Esophagus (tissue), 2 donors: Measurements from ENCODE around the gene SPDYE16. TPM values are rescaled to one million over a fixed set of nuclear protein-coding genes. Genes with fewer than 3 reads are reported as not detected.
"Not testable (repeated sequence)": the region's sequence is repeated elsewhere in the genome, so short reads cannot be mapped to it uniquely, and the experiment has no call there.

Experiments used
- H3K27ac ChIP-seq, 2 donors: one replicate each; pipeline ENCODE4 v1.5.1; 2013; ENCODE audit warnings: low read depth in 2 of 2, mild to moderate bottlenecking in 2 of 2, inconsistent platforms in 1 of 2, low read length in 1 of 2, moderate library complexity in 1 of 2
- H3K27me3 ChIP-seq, 2 donors: one replicate each; pipeline ENCODE4 v1.6.1; 2013; ENCODE audit warnings: low read length in 2 of 2, control low read depth in 1 of 2, mild to moderate bottlenecking in 1 of 2; ENCODE audit not compliant: insufficient read depth in 2 of 2, control insufficient read depth in 1 of 2
- H3K36me3 ChIP-seq, 2 donors: one replicate each; pipeline ENCODE4 v1.6.1; 2013; ENCODE audit warnings: low read length in 1 of 2; ENCODE audit not compliant: control insufficient read depth in 2 of 2, insufficient read depth in 2 of 2
- H3K4me1 ChIP-seq, 2 donors: one replicate each; pipeline ENCODE4 v1.6.1; 2013; ENCODE audit warnings: low read length in 1 of 2; ENCODE audit not compliant: control insufficient read depth in 2 of 2, insufficient read depth in 2 of 2
- H3K4me3 ChIP-seq, 2 donors: one replicate each; pipeline ENCODE4 v1.5.1; 2013; ENCODE audit warnings: low read length in 2 of 2, mild to moderate bottlenecking in 2 of 2, low read depth in 1 of 2, moderate library complexity in 1 of 2
- H3K9me3 ChIP-seq, 2 donors: one replicate each; pipeline ENCODE4 v1.6.1; 2013; ENCODE audit warnings: mild to moderate bottlenecking in 2 of 2, low read depth in 1 of 2, low read length in 1 of 2, moderate library complexity in 1 of 2; ENCODE audit not compliant: control insufficient read depth in 2 of 2, insufficient read depth in 1 of 2
- WGBS, 2 donors: extraction: QIAGEN DNeasy Blood & Tissue Kit; methylation state at CpG; one replicate each; pipeline ENCODE4 v1.1.7; 2013; 5-methylcytosine and 5-hydroxymethylcytosine counted together
- polyA plus RNA-seq, 2 donors: library from polyadenylated mRNA; stranded (reverse); fragments of 200-250 nt; gene quantifications; one replicate each; pipeline ENCODE4 v1.2.3, GENCODE V29; 2013
- donor health status: healthy with polysubstance abuse.
- donor health status: Bipolar disorder and iron deficiency.

Gene SPDYE16
- polyA plus RNA-seq, 2 donors, result 0.05 to 0.08 TPM

DNA sequence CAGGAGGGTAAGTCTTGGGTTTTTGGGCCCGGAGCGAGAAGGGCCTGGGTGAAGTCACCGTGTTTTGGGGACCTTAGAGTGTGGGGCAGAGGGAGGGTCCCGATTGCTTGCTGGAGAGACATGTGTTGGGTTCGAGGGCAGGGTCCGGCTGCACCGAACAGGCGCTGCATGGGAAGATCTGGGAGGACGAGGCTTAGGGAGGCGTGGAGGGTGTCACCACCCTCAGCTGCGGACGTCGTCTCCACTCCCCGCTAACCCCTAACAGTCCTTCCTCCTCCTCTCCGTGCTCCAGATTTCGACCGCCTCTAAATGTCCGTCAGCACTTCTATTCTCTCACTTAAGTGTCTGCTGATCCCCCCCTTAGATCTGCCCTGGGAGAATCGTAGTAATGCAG lies 6.8 kb upstream of the SPDYE16 start:
- WGBS, 2 donors, result 0 to 1% methylated on average over 17 to 19 of the region's 19 CpGs
- Histone ChIP-seq H3K4me3 (peak overlapping the region; percentile 87), H3K27ac (peak overlapping the region; percentile 76 to 84)

DNA sequence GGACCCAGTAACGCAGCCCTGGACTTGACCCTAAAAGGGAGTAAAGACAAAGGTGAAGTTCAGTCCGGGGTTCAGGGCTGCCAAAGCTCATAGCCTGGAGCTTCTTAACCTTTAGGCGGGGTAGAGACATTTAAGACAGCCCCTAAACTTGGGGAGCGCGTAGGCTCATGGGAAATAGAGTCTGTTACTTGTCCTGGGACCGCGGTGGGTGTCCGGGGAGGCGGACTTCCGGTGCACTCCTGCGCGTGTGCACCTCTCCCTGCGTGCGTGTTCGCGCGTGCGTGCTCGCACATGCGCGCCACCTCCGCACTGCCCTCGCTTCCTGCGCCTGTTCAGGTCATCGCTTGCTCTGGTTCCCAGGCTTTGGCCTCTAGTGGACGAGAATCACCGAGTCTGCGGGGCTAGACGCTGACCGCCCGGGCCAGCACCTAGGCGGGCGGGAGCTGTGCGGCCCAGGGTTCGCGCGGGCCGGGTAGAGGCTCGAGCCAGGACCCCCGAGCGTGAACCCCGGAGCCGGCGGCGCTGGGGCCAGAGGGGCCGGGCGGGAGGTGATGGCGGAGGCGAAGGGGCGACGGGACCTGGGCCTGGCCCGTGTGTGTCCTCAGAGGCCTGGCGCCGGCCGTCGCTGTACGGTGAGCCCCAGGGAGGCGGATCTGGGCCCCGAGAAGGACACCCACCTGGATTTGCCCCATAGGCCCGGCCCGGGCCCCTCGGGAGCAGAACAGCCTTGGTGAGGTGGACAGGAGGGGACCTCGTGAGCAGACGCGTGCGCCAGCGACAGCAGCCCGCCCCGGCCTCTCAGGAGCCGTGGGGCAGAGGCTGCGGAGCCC lies 6.1 kb upstream of the SPDYE16 start:
- H3K36me3 ChIP-seq, H3K9me3 ChIP-seq, H3K27me3 ChIP-seq, H3K4me1 ChIP-seq: not testable (repeated sequence)
- H3K27ac ChIP-seq, result peak overlapping the region; percentile 76 to 84
- 0 to 1% methylated on average over 68 to 71 of the region's 71 CpGs for WGBS, 2 donors
- H3K4me3 ChIP-seq, result peak overlapping the region; percentile 87

More for the DNA sequence above, 6.8 kb upstream of the SPDYE16 start:
- H3K9me3 ChIP-seq, H3K27me3 ChIP-seq, H3K4me1 ChIP-seq, H3K36me3 ChIP-seq: not testable (repeated sequence)

DNA sequence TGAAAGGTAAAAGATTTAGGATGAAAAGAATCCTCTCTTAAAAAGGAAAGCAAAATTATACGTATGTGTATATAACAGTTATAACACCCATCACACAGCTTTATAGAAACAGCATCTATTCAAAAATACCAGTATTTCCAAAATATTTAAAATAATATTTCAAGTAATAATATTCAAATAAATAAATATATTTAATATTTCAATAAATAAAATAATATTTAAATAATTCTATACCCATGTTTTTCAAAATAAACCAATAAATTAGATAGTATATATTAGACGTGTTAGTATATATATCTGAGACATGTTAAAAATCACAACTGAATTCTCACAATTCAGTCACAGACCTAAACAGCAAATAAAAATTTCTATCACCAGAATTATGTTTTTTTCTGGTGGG lies 11.5 kb downstream of the SPDYE16 start:
- WGBS, 2 donors, result 79 to 93% methylated on average over 2 of the region's 2 CpGs
- not testable (repeated sequence) for H3K36me3 ChIP-seq, H3K27ac ChIP-seq, H3K9me3 ChIP-seq, H3K4me1 ChIP-seq, H3K4me3 ChIP-seq, H3K27me3 ChIP-seq

DNA sequence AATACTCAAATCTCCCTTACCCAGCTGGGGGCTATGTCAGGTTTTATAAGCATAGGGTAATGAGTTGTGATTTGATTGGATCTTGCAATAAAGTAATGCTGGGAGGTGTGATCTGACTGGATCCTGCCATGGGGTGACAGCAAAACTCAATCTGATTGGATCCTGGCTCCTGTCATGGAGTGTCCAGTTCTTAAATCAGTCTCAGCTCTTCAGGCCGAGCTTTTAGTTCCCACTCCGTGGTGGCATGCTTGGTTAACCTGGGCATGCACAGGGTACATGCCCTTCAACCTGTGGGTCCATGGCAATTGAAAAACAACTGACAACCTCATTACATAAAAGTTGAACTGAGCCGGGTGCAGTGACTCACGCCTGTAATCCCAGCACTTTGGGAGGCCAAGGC lies 16.9 kb downstream of the SPDYE16 start:
- WGBS, 2 donors, result 85 to 86% methylated on average over 2 of the region's 4 CpGs
- H3K4me1 ChIP-seq, H3K27ac ChIP-seq, H3K36me3 ChIP-seq, H3K27me3 ChIP-seq, H3K9me3 ChIP-seq, H3K4me3 ChIP-seq: not testable (repeated sequence)

DNA sequence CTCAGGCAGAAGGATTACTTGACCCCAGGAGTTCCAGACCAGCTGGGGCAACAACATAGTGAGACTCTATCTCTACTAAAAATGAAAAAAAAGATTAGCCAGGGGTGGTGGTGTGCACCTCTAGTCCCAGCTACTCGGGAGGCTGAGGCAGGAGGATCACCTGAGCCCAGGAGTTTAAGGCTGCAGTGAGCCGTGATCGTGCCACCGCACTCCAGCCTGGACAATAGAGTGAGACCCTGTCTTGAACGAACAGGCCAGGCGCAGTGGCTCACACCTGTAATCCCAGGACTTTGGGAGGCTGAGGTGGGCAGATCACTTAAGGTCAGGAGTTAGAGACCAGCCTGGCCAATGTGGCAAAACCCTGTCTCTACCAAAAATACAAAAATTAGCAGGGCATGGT lies 26.2 kb downstream of the SPDYE16 start:
- H3K9me3 ChIP-seq, H3K36me3 ChIP-seq, H3K4me3 ChIP-seq, H3K27me3 ChIP-seq, H3K27ac ChIP-seq, H3K4me1 ChIP-seq: not testable (repeated sequence)
- 91 to 96% methylated on average over 6 of the region's 6 CpGs for WGBS, 2 donors

DNA sequence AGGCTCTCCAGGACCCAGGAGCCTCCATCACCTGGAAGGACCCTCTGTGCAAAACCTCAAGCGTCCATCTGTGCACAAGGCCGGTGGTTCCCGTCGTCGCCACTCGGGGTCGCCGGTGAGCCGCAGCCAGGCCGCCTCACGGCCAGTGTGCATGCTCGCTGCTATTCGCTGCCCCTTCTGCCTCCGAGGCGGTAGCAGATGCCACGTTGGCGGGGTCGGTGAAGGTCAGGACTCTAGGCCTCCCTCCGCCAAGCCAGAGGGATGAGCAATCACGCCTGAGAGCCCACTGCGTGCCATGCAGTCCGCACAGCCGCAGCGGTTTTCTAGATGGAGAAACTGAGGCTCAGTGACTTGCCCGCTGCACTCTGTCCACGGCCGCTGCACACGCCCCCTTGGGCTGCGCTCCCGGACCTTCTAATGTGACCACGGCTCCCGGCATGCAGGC lies 27.1 kb downstream of the SPDYE16 start:
- peaks cover 0 to 5% of the 10 kb centered on the region in 2 donors for H3K4me1 ChIP-seq
- H3K36me3 ChIP-seq, result peaks cover 0 to 2% of the 10 kb centered on the region in 2 donors
- no peaks in the 10 kb centered on the region for H3K9me3 ChIP-seq
- WGBS, 2 donors, result 23 to 30% methylated on average over 27 to 32 of the region's 32 CpGs
- H3K27ac ChIP-seq, result no peak overlapping the region
- no peaks in the 10 kb centered on the region for H3K27me3 ChIP-seq
- H3K4me3 ChIP-seq, result no peak overlapping the region

DNA sequence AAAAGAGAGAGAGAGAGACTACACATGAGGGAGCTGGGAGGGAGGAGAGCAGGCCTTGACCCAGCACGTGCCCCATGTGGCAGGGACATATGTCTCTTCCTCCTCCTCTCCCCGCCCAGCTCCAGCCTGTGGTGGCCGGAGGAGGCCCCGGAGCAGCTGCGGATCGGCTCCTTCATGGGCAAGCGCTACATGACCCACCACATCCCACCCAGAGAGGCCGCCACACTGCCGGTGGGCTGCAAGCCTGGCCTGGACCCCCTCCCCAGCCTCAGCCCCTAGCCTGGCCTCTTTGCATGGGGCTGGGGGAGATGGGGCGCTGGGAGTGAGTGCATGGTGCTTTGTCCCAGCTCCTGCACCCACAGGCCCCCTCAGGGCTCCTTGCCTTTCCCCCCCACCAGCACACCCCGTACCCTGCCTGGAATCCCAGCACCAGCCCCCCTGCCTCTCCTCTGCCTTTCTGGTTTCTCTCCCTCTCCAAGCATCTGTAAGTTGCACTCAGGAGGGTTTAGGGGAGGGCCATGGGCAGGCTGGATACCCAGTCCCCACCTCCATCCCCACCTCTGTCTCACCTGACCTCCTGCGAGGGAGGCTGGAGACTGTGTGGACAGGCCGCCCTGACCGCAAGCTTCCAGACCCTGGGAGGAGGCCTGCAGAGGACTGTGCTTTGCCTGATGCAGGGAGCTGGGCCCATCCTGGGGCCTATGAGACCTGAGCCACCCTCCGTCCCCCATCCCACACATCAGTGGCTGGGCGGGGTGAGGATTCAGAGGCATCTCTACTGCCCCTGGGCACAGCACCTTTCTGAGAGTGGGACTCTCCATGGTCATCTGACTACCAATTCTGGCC lies 27.9 kb downstream of the SPDYE16 start:
- 87 to 92% methylated on average over 7 to 16 of the region's 16 CpGs for WGBS, 2 donors
- no peaks in the 10 kb centered on the region for H3K27me3 ChIP-seq
- no peaks in the 10 kb centered on the region for H3K9me3 ChIP-seq
- peaks cover 0 to 9% of the 10 kb centered on the region in 2 donors for H3K4me1 ChIP-seq
- H3K4me3 ChIP-seq, result no peak overlapping the region
- H3K27ac ChIP-seq, result no peak overlapping the region
- H3K36me3 ChIP-seq, result peaks cover 0 to 2% of the 10 kb centered on the region in 2 donors

DNA sequence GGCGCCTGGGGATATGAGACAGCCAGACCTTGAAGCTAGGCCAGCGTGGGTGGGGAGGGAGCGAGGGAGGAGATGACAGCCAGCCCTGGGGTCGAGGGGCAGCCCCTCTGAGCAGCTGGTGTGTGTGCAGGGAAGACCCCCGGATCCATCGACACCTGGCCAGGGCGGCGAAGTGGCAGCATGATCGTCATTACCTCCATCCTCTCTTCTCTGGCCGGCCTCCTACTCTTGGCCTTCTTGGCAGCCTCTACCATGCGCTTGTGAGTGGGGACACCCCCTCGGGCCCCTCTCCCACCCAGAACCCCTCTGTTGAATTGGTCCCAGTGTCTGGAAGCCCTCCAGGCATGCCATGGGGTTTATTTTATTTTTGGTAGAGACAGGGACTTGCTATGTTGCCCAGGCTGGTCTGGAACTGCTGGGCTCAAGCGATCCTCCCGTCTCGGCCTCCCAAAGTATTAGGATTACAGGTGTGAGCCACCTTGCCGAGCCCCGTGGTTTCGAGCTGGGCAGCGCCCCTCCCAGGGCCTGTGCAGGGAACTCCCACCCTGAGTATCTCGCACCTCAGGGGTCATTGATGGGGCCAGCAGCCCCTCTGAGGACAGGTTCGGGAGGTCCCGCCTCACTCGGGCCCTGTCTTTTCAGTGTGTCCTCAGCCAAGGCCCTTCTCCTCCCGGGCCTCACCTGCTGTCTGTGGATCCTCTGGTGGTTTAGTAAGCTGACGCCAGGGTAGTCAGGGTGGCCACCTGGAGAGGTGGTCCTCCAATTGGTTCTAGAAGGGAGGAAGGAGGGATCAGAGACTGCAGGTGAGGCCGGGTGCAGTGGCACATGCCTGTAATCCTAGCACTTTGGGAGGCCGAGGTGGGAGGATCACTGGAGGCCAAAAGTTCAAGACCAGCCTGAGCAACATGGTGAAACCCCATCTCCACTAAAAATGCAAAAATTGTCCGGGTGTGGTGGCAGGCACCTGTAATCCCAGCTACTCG lies 29.0 kb downstream of the SPDYE16 start:
- Histone ChIP-seq H3K4me1 (peaks cover 0 to 11% of the 10 kb centered on the region in 2 donors), H3K27me3 (no peaks in the 10 kb centered on the region), H3K9me3 (no peaks in the 10 kb centered on the region), H3K4me3 (no peak overlapping the region), H3K27ac (no peak overlapping the region), H3K36me3 (peaks cover 0 to 2% of the 10 kb centered on the region in 2 donors)
- 86 to 88% methylated on average over 28 to 29 of the region's 29 CpGs for WGBS, 2 donors
